ENCODE data around the gene RNU1-4.
"Not testable (repeated sequence)": the region's sequence is repeated elsewhere in the genome, so short reads cannot be mapped to it uniquely, and the experiment has no call there.

RNU1-4 gene

DNA sequence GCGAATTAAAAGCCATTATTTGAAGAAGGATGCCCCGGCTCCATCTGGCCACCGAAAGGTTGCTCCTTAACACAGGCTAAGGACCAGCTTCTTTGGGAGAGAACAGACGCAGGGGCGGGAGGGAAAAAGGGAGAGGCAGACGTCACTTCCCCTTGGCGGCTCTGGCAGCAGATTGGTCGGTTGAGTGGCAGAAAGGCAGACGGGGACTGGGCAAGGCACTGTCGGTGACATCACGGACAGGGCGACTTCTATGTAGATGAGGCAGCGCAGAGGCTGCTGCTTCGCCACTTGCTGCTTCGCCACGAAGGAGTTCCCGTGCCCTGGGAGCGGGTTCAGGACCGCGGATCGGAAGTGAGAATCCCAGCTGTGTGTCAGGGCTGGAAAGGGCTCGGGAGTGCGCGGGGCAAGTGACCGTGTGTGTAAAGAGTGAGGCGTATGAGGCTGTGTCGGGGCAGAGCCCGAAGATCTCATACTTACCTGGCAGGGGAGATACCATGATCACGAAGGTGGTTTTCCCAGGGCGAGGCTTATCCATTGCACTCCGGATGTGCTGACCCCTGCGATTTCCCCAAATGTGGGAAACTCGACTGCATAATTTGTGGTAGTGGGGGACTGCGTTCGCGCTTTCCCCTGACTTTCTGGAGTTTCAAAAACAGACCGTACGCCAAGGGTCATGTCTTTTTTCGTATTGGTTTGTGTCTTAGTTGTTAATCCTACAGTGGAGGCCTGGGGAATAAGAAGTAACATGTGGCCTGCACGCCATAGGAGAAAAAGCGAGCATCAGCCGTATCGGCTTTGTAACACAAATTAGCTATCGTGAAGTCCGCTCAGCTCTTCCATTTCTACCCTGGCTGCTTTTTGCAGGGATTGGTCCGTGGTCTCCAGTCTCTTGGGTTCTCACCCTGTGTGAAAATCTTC, at the start of gene RNU1-4:
Gene RNU1-4 (plus strand): TSS at position 470 of the 918 bp plus-strand sequence.
- not testable (repeated sequence) for DNase-seq; H3K36me3 ChIP-seq; H3K9me3 ChIP-seq (ENCODE audit: severe bottlenecking); H3K27me3 ChIP-seq (ENCODE audit: insufficient read depth, low read depth, severe bottlenecking); H3K27ac ChIP-seq; H3K4me3 ChIP-seq (ENCODE audit: low read depth, low read length)

DNA sequence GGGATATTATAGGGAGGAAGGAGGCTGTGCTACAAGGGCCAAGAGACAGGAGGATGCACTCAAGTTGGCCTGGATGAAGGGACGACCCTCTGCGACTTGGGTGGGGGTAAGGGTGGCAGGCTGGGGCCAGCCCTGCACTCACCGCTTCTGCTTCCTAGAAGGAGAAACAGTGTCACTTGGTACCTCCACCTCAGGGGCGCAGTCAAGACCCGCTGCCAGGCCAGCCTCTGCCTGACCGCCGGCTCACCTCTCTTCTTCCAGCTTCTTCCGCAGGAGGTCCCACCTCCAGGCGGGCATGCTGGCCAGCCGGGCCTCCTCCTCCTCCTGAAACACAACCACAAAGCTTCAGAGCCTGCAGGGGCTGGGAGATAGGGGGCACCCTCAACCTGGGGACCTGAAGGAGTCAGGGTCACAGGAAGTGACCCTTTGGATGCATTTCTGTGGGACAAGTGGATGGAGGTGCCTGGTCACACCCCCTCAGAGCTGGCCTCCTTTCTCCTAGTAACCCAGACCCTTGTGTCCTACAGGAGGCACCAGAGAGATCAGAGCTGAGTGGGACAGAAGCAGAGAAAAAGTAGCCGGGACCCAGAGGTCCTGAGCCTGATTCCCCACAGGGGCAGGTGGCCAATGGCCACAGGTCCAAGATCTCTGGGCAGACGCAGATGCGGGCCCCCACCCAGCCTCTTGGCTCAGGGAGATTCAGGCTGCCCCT, 49.2 kb upstream of the RNU1-4 start:
- DNase-seq; H3K9me3 ChIP-seq (ENCODE audit: severe bottlenecking); H3K36me3 ChIP-seq; H3K27ac ChIP-seq; H3K4me3 ChIP-seq (ENCODE audit: low read depth, low read length); H3K27me3 ChIP-seq (ENCODE audit: insufficient read depth, low read depth, severe bottlenecking): not testable (repeated sequence)

DNA sequence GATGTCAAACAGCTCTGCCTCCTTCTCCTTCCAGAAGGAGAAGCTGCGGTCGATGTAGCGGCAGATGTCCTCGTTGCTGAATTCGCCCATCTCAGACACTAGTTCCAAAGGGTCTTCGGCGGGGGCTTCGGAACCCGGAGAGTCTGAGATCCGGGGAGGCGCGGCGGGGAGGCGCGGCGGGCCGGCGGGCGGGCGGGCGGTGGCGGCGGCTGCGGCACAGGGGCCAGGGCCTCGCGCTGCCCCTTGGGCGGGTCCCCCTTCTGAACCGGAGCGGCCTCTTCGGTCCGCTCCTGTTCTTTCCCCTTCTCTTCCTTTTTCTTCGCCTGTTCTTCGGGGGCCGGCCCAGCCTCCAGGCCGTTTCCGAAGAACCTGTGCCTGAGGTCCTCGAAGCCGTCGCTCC, 48.0 kb upstream of the RNU1-4 start:
- H3K4me3 ChIP-seq (ENCODE audit: low read depth, low read length); H3K36me3 ChIP-seq; H3K27me3 ChIP-seq (ENCODE audit: insufficient read depth, low read depth, severe bottlenecking); H3K9me3 ChIP-seq (ENCODE audit: severe bottlenecking); H3K27ac ChIP-seq; DNase-seq: not testable (repeated sequence)

DNA sequence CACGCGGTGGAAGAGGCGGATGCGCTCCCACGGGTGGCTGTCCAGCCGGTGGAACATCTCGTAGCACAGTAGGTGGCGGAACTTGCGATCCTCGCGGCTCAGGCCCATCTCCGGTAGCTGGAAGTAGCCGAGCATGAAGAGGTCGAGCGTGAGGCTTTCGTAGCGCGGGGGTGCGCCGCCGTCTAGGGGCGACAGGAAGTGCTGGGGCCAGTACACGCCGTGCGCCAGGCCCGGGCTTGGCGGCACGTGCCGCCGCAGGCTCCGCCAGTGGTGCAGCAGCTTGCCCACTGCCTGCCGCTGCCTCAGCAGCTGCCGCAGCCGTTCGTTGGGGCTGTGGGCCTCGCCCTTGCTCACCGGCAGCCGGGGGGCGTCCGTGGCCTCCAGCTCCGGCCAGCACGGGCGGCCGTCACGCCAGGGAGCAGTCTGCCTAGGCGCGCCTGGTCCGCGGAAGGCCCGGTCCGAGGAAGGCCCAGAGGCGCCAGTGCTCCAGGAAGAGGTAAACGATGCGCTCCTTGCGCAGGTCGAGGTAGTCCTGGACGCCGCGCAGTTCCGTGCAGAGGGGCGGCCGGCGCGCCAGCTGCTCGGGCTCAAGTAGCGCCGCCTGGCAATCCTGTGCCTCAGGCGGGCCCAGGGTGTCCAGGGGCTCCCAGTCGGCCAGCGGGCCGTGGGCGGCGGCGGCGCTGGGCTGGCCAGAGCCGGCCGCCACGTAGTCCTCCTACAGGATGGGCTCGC, 47.4 kb upstream of the RNU1-4 start:
- DNase-seq; H3K4me3 ChIP-seq (ENCODE audit: low read depth, low read length); H3K9me3 ChIP-seq (ENCODE audit: severe bottlenecking); H3K36me3 ChIP-seq; H3K27ac ChIP-seq; H3K27me3 ChIP-seq (ENCODE audit: insufficient read depth, low read depth, severe bottlenecking): not testable (repeated sequence)

DNA sequence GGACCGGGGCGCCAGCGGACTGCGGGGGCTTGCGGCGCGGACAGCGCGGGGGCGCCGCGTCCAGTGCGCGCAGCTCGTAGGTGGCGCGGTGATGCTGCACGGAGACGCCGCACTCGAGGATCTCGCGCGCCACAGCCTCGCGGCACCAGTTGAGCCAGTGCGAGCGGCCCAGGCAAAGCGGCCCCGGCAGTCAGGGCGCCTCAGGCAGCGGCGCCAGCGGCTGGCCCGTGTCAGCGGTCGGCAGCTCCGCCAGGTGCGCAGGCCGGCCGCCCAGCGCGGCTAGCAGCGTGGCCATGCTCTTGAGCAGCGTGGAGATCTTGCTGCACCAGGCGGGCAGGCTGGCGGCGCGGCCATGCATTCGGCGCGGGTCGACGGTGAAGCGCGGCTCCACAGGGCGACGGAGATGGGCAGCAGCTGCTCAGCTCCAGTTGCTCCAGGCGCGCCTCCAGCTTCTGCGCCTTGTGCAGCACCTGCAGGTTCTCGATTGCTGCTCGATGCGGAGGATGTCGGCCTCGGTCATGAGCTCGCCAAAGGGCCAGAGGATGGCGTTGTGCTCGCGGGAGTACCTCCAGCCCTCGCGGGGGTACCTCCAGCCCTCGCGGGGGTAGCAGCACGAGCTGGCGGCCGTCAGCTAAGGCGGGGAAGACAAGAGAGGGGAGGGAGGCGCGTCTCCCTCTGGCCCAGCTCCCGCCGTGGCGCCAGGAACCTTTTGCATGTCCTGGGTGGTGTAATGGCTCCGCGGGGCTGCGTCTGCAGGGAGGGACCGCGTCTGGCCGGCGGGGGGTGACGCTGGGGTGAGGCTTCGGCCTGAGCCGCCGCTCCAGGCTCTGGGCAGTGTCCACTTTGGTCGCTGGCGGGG, 46.6 kb upstream of the RNU1-4 start:
- H3K27me3 ChIP-seq (ENCODE audit: insufficient read depth, low read depth, severe bottlenecking); DNase-seq; H3K36me3 ChIP-seq; H3K9me3 ChIP-seq (ENCODE audit: severe bottlenecking); H3K27ac ChIP-seq; H3K4me3 ChIP-seq (ENCODE audit: low read depth, low read length): not testable (repeated sequence)

DNA sequence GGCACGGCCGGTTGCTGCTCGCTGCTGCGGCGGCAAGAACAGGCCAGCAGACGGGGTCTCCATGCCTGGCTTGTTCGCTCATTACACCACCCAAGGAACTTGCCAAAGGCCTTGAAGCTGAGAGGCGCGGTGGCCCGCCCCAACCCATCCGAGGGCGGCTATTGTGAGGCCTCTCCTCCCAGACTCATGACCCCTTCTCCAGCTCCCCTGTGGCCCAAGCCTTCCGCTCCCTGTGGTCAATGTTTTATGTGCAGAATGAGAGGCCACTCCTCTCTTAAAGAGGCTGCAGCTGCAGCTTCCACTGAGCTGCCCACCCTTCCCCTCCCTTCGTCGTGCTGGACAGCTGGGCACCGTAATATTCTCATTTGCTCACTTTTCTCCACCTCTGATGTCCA, 46.0 kb upstream of the RNU1-4 start:
- H3K4me3 ChIP-seq (ENCODE audit: low read depth, low read length); H3K27me3 ChIP-seq (ENCODE audit: insufficient read depth, low read depth, severe bottlenecking); H3K27ac ChIP-seq; H3K36me3 ChIP-seq; DNase-seq; H3K9me3 ChIP-seq (ENCODE audit: severe bottlenecking): not testable (repeated sequence)

DNA sequence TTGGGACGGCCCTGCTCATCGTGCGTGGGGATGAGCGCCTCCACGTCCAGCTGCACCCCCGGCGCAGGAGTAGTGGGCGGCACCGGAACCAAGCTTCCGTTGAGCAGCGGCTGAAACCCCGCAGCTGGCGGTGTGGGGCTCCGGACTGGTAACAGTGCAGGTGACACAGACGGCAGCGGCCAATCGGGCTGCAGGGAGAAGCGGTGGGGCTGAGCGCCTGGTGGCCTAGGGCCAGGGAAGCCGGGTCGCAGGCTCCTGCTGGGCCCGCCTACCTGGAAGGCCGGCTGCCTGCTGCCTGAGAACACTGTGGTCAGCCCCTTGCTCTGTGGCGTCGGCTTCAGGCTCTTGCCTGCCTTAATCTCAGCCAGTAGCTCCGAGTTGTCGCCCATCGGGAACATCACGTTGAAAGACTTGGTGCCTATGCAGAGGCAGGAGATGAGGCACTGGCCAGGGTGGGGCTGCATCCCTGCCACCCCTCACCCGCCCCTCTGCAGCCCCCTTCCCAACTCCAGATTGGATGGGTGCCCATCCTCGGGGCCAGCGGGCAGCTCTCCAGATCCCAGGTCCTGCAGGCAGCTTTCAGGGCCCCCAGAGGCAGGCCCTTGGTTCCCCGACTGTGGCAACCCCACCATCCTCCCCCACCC, 43.7 kb upstream of the RNU1-4 start:
- DNase-seq: peak; percentile 56
- H3K36me3 ChIP-seq; H3K27ac ChIP-seq; H3K4me3 ChIP-seq (ENCODE audit: low read depth, low read length); H3K9me3 ChIP-seq (ENCODE audit: severe bottlenecking); H3K27me3 ChIP-seq (ENCODE audit: insufficient read depth, low read depth, severe bottlenecking): not testable (repeated sequence)

DNA sequence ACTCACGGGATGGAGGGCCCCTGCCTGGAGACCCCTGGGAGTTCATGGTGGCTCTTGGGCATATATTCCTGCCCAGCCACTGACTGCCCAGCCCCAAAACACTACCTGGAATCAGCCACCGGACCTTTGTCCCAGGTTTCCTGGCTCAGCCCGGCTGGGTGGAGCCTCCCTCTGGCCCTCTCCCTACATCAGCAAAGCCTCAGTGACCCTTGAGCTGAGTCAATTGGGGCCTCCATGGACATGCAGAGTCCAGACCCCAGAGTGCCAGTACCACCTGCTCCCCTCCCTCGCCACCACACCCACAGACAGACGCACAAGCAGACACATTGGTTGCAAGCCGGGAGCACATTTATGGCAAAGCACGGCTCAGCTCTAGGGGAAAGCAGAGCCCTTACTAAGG, 43.2 kb upstream of the RNU1-4 start:
- H3K27ac ChIP-seq; DNase-seq; H3K27me3 ChIP-seq (ENCODE audit: insufficient read depth, low read depth, severe bottlenecking); H3K9me3 ChIP-seq (ENCODE audit: severe bottlenecking); H3K36me3 ChIP-seq; H3K4me3 ChIP-seq (ENCODE audit: low read depth, low read length): not testable (repeated sequence)

DNA sequence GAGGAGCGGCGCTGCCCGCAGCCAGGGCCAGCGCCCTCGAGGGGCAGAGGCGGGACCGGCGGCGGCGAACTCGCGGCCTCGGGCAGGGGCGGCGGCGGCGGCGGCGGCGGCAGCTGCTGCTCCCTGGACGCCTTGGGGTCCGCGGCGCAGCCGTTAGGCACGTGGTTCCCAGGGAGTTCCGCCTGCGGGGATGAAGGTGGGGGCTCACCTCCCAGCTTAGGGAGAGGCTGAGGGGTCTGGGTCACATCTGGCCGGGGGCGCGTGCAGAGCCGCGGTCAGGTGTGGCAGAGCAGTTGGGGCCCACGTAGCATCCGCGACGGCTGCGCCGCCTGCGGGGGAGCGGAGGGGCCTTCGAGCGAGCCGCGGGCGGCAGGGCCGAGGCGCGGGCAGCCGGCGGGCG, 40.9 kb upstream of the RNU1-4 start:
- not testable (repeated sequence) for H3K36me3 ChIP-seq; DNase-seq; H3K4me3 ChIP-seq (ENCODE audit: low read depth, low read length); H3K9me3 ChIP-seq (ENCODE audit: severe bottlenecking); H3K27ac ChIP-seq; H3K27me3 ChIP-seq (ENCODE audit: insufficient read depth, low read depth, severe bottlenecking)

DNA sequence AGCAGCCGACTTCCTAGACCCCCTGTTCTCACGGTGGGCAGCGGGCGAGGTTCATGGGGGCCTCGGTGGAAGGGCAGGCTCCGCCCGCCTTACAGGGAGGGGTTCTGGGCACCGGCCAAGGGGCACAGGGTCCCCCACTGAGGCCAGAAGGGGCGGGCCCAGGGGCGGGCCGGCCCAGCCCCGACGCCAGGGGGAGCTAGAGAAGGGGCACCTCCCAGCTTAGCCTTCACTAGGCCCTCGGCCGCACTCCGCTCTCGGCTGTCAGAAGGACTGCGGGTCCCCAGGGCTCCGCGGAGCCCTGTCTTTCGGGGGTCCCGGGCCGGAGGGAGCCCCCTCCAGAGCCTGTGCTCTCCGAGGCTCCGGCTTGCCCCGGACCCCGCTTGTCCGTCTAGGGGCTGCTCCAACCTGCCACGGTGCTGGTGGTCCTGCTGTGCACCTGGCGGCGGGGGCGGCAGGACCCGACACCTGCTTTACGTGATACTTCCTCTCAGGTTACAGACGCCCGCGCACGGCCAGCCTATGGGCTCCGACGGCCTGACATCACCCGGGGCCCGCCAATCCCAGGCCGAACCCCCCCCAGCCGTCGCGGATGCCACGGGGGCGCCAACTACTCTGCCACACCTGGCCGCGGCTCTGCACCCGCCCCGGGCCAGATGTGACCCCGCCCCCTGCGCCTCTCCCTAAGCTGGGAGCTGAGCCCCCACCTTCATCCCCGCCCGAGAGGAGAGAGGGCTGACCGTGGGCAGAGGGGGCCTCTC, 40.0 kb upstream of the RNU1-4 start:
- H3K4me3 ChIP-seq (ENCODE audit: low read depth, low read length); DNase-seq; H3K9me3 ChIP-seq (ENCODE audit: severe bottlenecking); H3K36me3 ChIP-seq; H3K27ac ChIP-seq; H3K27me3 ChIP-seq (ENCODE audit: insufficient read depth, low read depth, severe bottlenecking): not testable (repeated sequence)

DNA sequence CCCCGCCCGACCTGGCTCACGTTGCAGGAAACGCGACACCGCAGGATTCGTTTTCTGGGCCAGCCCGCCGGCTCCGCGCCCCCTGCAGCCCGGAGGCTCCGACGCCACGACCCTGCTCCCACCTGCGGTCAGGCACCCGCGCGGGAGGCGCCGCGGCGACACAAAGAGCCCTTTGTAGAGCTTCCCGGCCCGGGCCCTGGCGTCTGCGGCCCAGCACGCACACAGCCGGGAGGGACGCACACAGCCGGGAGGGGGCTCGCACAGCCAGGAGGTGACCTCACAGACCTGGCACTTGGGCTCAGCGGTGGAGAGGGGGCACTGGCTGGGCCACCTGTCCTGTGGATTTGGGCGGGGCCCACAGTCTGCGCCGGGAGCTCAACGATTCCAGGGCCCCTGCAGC, 39.1 kb upstream of the RNU1-4 start:
- not testable (repeated sequence) for DNase-seq; H3K27me3 ChIP-seq (ENCODE audit: insufficient read depth, low read depth, severe bottlenecking); H3K4me3 ChIP-seq (ENCODE audit: low read depth, low read length); H3K36me3 ChIP-seq; H3K27ac ChIP-seq; H3K9me3 ChIP-seq (ENCODE audit: severe bottlenecking)

DNA sequence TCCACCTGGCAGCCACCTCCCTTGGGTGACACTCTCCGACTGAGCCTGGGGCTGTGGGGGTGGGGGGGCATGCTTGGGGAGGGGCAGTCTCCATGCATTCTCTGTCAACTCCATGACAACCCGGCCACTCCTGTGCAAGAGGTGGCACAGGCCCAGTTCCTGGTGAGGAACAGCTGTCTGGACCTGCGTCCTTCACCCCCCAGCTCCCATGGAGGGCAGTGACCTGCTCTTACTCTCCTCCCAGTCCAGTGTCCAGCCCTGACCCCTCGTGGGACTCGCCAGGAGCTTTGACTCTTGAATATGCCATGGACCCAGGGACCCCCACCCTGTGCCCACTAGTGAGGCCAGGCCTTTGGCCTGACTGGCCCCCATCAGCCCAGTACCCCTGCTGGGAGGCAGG, 38.0 kb upstream of the RNU1-4 start:
- H3K9me3 ChIP-seq (ENCODE audit: severe bottlenecking); H3K4me3 ChIP-seq (ENCODE audit: low read depth, low read length); DNase-seq; H3K36me3 ChIP-seq; H3K27me3 ChIP-seq (ENCODE audit: insufficient read depth, low read depth, severe bottlenecking); H3K27ac ChIP-seq: not testable (repeated sequence)

DNA sequence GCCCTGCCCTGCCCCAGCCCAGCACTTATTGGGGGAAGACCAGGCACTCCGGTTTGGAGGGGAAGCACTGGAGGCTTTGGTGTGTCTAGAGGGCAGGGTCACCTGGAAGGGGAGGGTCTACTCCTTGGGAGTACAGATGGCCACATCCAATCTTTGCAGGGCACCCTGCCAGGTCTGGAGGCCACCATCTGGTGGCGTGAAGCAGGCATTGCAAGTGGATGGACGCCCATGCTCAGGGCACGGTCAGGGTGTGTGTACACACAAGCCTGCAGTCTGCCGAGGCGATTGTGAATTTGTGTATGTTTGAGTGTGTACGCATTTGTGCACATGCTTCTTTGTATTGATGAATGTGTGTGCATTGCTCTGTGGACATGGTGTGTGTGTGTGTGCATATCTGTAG, 37.2 kb upstream of the RNU1-4 start:
- not testable (repeated sequence) for H3K36me3 ChIP-seq; H3K27ac ChIP-seq; H3K4me3 ChIP-seq (ENCODE audit: low read depth, low read length); H3K9me3 ChIP-seq (ENCODE audit: severe bottlenecking); DNase-seq; H3K27me3 ChIP-seq (ENCODE audit: insufficient read depth, low read depth, severe bottlenecking)

Data from WERI-Rb-1 (cell line).